H9 (cell line): ENCODE measurements around the gene PTGFRN. TPM values are rescaled to one million over a fixed set of nuclear protein-coding genes. Genes with fewer than 3 reads are reported as not detected.
"Not testable (repeated sequence)": the region's sequence is repeated elsewhere in the genome, so short reads cannot be mapped to it uniquely, and the experiment has no call there.

ENCODE experiments used
- DNase-seq: peaks from one replicate; pipeline ENCODE4 v3.0.0-alpha.2; 2017
- H2AFZ ChIP-seq: one replicate; pipeline ENCODE4 v1.6.1; 2013; ENCODE audit warnings: mild to moderate bottlenecking, low read length, control low read depth, moderate library complexity
- H2AK5ac ChIP-seq: 2 replicates; pipeline ENCODE4 v1.6.1; 2013; ENCODE audit warnings: low read length, control low read depth, mixed read lengths; ENCODE audit not compliant: insufficient read length
- H2BK120ac ChIP-seq: one replicate; pipeline ENCODE4 v1.6.1; 2013; ENCODE audit warnings: low read depth, mild to moderate bottlenecking, low read length, control low read depth, inconsistent platforms; ENCODE audit not compliant: poor library complexity, severe bottlenecking
- H2BK12ac ChIP-seq: 2 replicates; pipeline ENCODE4 v1.6.1; 2013; ENCODE audit warnings: low read length, control low read depth, mixed read lengths, low read depth; ENCODE audit not compliant: insufficient read length
- H2BK15ac ChIP-seq: 2 replicates; pipeline ENCODE4 v1.6.1; 2013; ENCODE audit warnings: low read depth, low read length, control low read depth
- H2BK20ac ChIP-seq: one replicate; pipeline ENCODE4 v1.6.1; 2013; ENCODE audit warnings: low read depth, mild to moderate bottlenecking, low read length, control low read depth, inconsistent platforms; ENCODE audit not compliant: poor library complexity, severe bottlenecking
- H2BK5ac ChIP-seq: 2 replicates; pipeline ENCODE4 v1.6.1; 2013; ENCODE audit warnings: low read length, control low read depth, mixed read lengths; ENCODE audit not compliant: insufficient read length
- H3K14ac ChIP-seq: 2 replicates; pipeline ENCODE4 v1.6.1; 2013; ENCODE audit warnings: low read length, control low read depth; ENCODE audit not compliant: insufficient read depth
- H3K18ac ChIP-seq: 2 replicates; pipeline ENCODE4 v1.6.1; 2013; ENCODE audit warnings: low read depth, mild to moderate bottlenecking, mixed read lengths, low read length, control low read depth; ENCODE audit not compliant: insufficient read length
- H3K23ac ChIP-seq: 2 replicates; pipeline ENCODE4 v1.6.1; 2013; ENCODE audit warnings: low read length, control low read depth, mixed read lengths, low read depth; ENCODE audit not compliant: insufficient read length
- H3K23me2 ChIP-seq: 2 replicates; pipeline ENCODE4 v1.6.1; 2013; ENCODE audit warnings: low read depth, mild to moderate bottlenecking, mixed read lengths, low read length, control low read depth; ENCODE audit not compliant: insufficient read length, poor library complexity, severe bottlenecking
- H3K27ac ChIP-seq: 2 replicates; pipeline ENCODE4 v1.5.1; 2013; ENCODE audit warnings: low read length, control low read depth, mixed read lengths, low read depth; ENCODE audit not compliant: insufficient read length
- H3K27me3 ChIP-seq: 2 replicates; pipeline ENCODE4 v1.6.1; 2013; ENCODE audit warnings: low read length, control low read depth, inconsistent platforms; ENCODE audit not compliant: insufficient read depth
- H3K4ac ChIP-seq: 2 replicates; pipeline ENCODE4 v1.6.1; 2013; ENCODE audit warnings: low read depth, mild to moderate bottlenecking, control low read depth, inconsistent platforms, low read length, moderate library complexity
- H3K4me1 ChIP-seq: 2 replicates; pipeline ENCODE4 v1.6.1; 2013; ENCODE audit warnings: low read length, control low read depth, inconsistent platforms; ENCODE audit not compliant: insufficient read depth
- H3K4me2 ChIP-seq: 2 replicates; pipeline ENCODE4 v1.6.1; 2013; ENCODE audit warnings: low read length, control low read depth, mixed read lengths; ENCODE audit not compliant: insufficient read length, insufficient read depth
- H3K56ac ChIP-seq: 2 replicates; pipeline ENCODE4 v1.6.1; 2013; ENCODE audit warnings: low read depth, mild to moderate bottlenecking, mixed read lengths, low read length, control low read depth; ENCODE audit not compliant: insufficient read length
- H3K79me1 ChIP-seq: 2 replicates; pipeline ENCODE4 v1.6.1; 2013; ENCODE audit warnings: low read depth, mild to moderate bottlenecking, moderate library complexity, low read length, control low read depth, inconsistent platforms; ENCODE audit not compliant: insufficient read depth, poor library complexity, severe bottlenecking
- H3K79me2 ChIP-seq: 2 replicates; pipeline ENCODE4 v1.6.1; 2013; ENCODE audit warnings: low read length, control low read depth, inconsistent platforms; ENCODE audit not compliant: insufficient read depth
- H3K9ac ChIP-seq: 2 replicates; pipeline ENCODE4 v1.6.1; 2013; ENCODE audit warnings: low read length, control low read depth, mixed read lengths; ENCODE audit not compliant: insufficient read length; ENCODE audit errors: extremely low read depth
- H3K9me3 ChIP-seq: one replicate; pipeline ENCODE4 v1.6.1; 2013; ENCODE audit warnings: low read depth, low read length, inconsistent platforms; ENCODE audit not compliant: control insufficient read depth
- H3T11ph ChIP-seq: one replicate; pipeline ENCODE4 v1.6.1; 2013; ENCODE audit warnings: mild to moderate bottlenecking, low read length, control low read depth, inconsistent platforms
- H4K20me1 ChIP-seq: one replicate; pipeline ENCODE4 v1.6.1; 2013; ENCODE audit not compliant: control insufficient read depth, insufficient read length, insufficient read depth
- H4K5ac ChIP-seq: 2 replicates; pipeline ENCODE4 v1.6.1; 2013; ENCODE audit warnings: low read depth, mild to moderate bottlenecking, mixed read lengths, low read length, control low read depth; ENCODE audit not compliant: insufficient read length
- H4K8ac ChIP-seq: replicated peaks from 2 replicates; pipeline ENCODE4 v1.6.1; 2013; ENCODE audit warnings: low read length, control low read depth, mixed read lengths, low read depth; ENCODE audit not compliant: insufficient read length
- H4K91ac ChIP-seq: 2 replicates; pipeline ENCODE4 v1.6.1; 2013; ENCODE audit warnings: low read depth, mild to moderate bottlenecking, moderate library complexity, mixed read lengths, low read length, control low read depth; ENCODE audit not compliant: insufficient read length
- H3K27ac Mint-ChIP-seq, 3 experiments: 2 replicates in 2 of 3; 3 replicates in 1 of 3; pipeline ENCODE4 v1.8.0; 2020 to 2021; ENCODE audit warnings: mixed read lengths in 3 of 3, mild to moderate bottlenecking in 1 of 3, moderate library complexity in 1 of 3
- H3K27me3 Mint-ChIP-seq: 2 replicates; pipeline ENCODE4 v1.8.0; 2021; ENCODE audit warnings: low read depth, mild to moderate bottlenecking, moderate library complexity, mixed read lengths
- H3K36me3 Mint-ChIP-seq, 3 experiments: 2 replicates in 2 of 3; 3 replicates in 1 of 3; pipeline ENCODE4 v1.8.0; 2020 to 2021; ENCODE audit warnings: low read depth in 3 of 3, mixed read lengths in 3 of 3; ENCODE audit not compliant: insufficient read depth in 1 of 3
- H3K4me1 Mint-ChIP-seq, 2 experiments: 2 replicates each; pipeline ENCODE4 v1.8.0; 2020; ENCODE audit warnings: mixed read lengths in 2 of 2
- H3K4me3 Mint-ChIP-seq, 2 experiments: 2 replicates in 1 of 2; 3 replicates in 1 of 2; pipeline ENCODE4 v1.8.0; 2020 to 2021; ENCODE audit warnings: mild to moderate bottlenecking in 2 of 2, mixed read lengths in 2 of 2, moderate library complexity in 1 of 2
- H3K9me3 Mint-ChIP-seq, 2 experiments: 2 replicates in 1 of 2; 3 replicates in 1 of 2; pipeline ENCODE4 v1.8.0; 2020; ENCODE audit warnings: mild to moderate bottlenecking in 2 of 2, mixed read lengths in 2 of 2, moderate library complexity in 1 of 2
- WGBS: extraction: QIAGEN DNeasy Blood & Tissue Kit; methylation state at CpG from one replicate; pipeline ENCODE4 v1.1.7; 2013; ENCODE audit warnings: missing lambda C conversion rate, low lambda C conversion rate, mixed read lengths; ENCODE audit not compliant: insufficient read length; ENCODE audit errors: extremely low coverage; 5-methylcytosine and 5-hydroxymethylcytosine counted together
- total RNA-seq: library from RNA; stranded (reverse); gene quantifications from 2 replicates; pipeline ENCODE4 v1.2.1, GENCODE V29; 2021
- TF ChIP-seq, protein P1 (sequence below): fragments of 200-600 bp; sonication (generic); conservative IDR thresholded peaks from 3 replicates; pipeline ENCODE4 v1.8.0; 2021; ENCODE audit warnings: antibody characterized with exemption, mild to moderate bottlenecking

PTGFRN gene
- total RNA-seq, 1 experiment from 2014 or later, result 26.3 TPM

DNA sequence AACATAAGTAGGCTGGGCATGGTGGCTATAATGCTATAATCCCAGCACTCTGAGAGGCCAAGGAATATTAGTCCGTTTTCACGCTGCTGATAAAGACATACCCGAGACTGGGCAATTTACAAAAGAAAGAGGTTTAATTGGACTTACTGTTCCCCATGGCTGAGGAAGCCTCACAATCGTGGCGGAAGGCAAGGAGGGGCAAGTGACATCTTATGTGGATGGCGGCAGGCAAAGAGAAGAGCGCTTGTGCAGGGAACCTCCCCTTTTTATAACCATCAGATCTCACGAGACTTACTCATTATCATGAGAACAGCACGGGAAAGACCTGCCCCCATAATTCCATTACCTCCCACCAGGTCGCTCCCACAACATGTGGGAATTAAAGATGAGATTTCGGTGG is 28.5 kb downstream of the PTGFRN start:
- Histone ChIP-seq H3K23me2 (no peaks in the 10 kb centered on the region), H3T11ph (no peak overlapping the region), H4K5ac (no peak overlapping the region), H2BK120ac (no peak overlapping the region), H3K18ac (no peak overlapping the region), H2BK15ac (no peak overlapping the region), H2AFZ (no peak overlapping the region), H4K8ac (no peak overlapping the region), H2BK20ac (no peak overlapping the region), H3K4me2 (no peak overlapping the region), H3K14ac (no peak overlapping the region), H3K79me2 (no peaks in the 10 kb centered on the region), H2BK5ac (no peak overlapping the region), H4K20me1 (no peaks in the 10 kb centered on the region), H3K27ac (no peak overlapping the region), H3K79me1 (peaks cover 3% of the 10 kb centered on the region), H2BK12ac (no peak overlapping the region), H3K56ac (no peak overlapping the region), H3K27me3 (no peaks in the 10 kb centered on the region), H3K9me3 (no peaks in the 10 kb centered on the region), H3K4me1 (0 out of 2 replicates have a peak, but pooled peaks cover 2% of the 10 kb centered on the region), H3K9ac (no peak overlapping the region), H2AK5ac (no peak overlapping the region), H4K91ac (no peak overlapping the region), H3K4ac (no peak overlapping the region), H3K23ac (no peak overlapping the region)
- TF ChIP-seq, protein P1, sequence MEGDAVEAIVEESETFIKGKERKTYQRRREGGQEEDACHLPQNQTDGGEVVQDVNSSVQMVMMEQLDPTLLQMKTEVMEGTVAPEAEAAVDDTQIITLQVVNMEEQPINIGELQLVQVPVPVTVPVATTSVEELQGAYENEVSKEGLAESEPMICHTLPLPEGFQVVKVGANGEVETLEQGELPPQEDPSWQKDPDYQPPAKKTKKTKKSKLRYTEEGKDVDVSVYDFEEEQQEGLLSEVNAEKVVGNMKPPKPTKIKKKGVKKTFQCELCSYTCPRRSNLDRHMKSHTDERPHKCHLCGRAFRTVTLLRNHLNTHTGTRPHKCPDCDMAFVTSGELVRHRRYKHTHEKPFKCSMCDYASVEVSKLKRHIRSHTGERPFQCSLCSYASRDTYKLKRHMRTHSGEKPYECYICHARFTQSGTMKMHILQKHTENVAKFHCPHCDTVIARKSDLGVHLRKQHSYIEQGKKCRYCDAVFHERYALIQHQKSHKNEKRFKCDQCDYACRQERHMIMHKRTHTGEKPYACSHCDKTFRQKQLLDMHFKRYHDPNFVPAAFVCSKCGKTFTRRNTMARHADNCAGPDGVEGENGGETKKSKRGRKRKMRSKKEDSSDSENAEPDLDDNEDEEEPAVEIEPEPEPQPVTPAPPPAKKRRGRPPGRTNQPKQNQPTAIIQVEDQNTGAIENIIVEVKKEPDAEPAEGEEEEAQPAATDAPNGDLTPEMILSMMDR, result no peak
- H3K4me3 Mint-ChIP-seq, result no peak overlapping the region; a peak in 1 of 5 replicates
- peaks cover 5 to 15% (median 9%) of the 10 kb centered on the region in 3 experiments; a peak in 4 of 7 replicates for H3K36me3 Mint-ChIP-seq
- WGBS, result no CpG with 5 or more reads among the region's 11 CpGs
- H3K4me1 Mint-ChIP-seq, result peaks cover 33 to 37% of the 10 kb centered on the region in 2 experiments
- no peak for DNase-seq
- H3K9me3 Mint-ChIP-seq, result no peaks in the 10 kb centered on the region
- peak overlapping the region in 1 of 3 experiments; percentile 23; a peak in 2 of 7 replicates for H3K27ac Mint-ChIP-seq
- H3K27me3 Mint-ChIP-seq, result no peaks in the 10 kb centered on the region

DNA sequence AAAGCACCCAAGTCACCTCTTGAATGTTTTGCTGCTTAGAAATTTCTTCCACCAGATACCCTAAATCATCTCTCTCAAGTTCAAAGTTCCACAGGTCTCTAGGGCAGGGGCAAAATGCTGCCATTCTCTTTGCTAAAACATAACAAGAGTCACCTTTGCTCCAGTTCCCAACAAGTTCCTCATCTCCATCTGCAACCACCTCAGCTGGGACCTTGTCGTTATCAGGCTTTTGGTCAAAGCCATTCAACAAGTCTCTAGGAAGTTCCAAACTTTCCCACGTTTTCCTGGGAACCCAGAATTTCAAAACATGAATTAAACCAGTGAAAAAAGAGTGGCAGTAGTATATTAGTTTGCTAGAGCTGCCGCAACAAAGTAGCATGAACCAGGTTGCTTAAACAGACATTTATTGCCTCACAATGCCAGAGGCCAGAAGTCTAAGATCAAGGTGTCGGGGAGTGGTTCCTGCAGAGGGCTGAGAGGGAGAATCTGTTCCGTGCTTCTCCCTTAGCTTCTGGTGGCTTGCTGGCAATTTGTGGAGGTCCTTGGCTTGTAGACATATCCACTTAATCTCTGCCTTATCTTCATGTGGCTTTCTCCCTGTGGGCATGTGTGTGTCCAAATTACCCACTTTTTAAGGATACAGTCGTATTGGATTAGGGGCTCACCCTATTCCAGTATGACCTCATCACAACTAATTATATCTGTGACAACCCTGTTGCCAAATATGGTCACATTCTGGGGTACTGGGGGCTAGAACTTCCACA is 30.2 kb downstream of the PTGFRN start:
- H3K23ac ChIP-seq, H3K4me1 ChIP-seq, H3K27me3 Mint-ChIP-seq, H3K9me3 ChIP-seq, H4K20me1 ChIP-seq, H3K23me2 ChIP-seq, H3K79me2 ChIP-seq, H3K27me3 ChIP-seq, H2BK20ac ChIP-seq, H3K14ac ChIP-seq, H3K4ac ChIP-seq, H2AK5ac ChIP-seq, H2BK120ac ChIP-seq, H4K5ac ChIP-seq, H3K79me1 ChIP-seq, H2BK5ac ChIP-seq, H3K18ac ChIP-seq, H3K4me2 ChIP-seq, H4K8ac ChIP-seq, H2BK15ac ChIP-seq, H3K9me3 Mint-ChIP-seq, H3K4me3 Mint-ChIP-seq, H3K56ac ChIP-seq, H3K27ac ChIP-seq, DNase-seq, H2AFZ ChIP-seq, H3T11ph ChIP-seq, H4K91ac ChIP-seq, H2BK12ac ChIP-seq, H3K9ac ChIP-seq: not testable (repeated sequence)
- peaks cover 7 to 23% (median 13%) of the 10 kb centered on the region in 3 experiments; a peak in 6 of 7 replicates for H3K36me3 Mint-ChIP-seq
- peaks cover 31 to 35% of the 10 kb centered on the region in 2 experiments for H3K4me1 Mint-ChIP-seq
- H3K27ac Mint-ChIP-seq, result peak overlapping the region in 1 of 3 experiments; percentile 12; a peak in 1 of 7 replicates
- no CpG with 5 or more reads among the region's 6 CpGs for WGBS
